Endodermal cell (in vitro differentiated cells): ENCODE data around the gene ARMH3. TPM values are rescaled to one million over a fixed set of nuclear protein-coding genes. Genes with fewer than 3 reads are reported as not detected.

ENCODE experiments used
- DNase-seq: peaks from one replicate; pipeline ENCODE4 v3.0.0-alpha.2; 2017
- H3K27ac ChIP-seq: 2 replicates; pipeline ENCODE4 v1.5.1; 2013; ENCODE audit warnings: mild to moderate bottlenecking, low read depth, low read length, moderate library complexity
- H3K27me3 ChIP-seq: 2 replicates; pipeline ENCODE4 v1.6.1; 2013; ENCODE audit warnings: mild to moderate bottlenecking, low read length, moderate library complexity; ENCODE audit not compliant: insufficient read depth, control insufficient read depth, poor library complexity, severe bottlenecking
- H3K36me3 ChIP-seq: 2 replicates; pipeline ENCODE4 v1.7.0; 2013; ENCODE audit warnings: mild to moderate bottlenecking, low read length, moderate library complexity; ENCODE audit not compliant: control insufficient read depth, insufficient read depth
- H3K4me1 ChIP-seq: one replicate; pipeline ENCODE4 v1.7.0; 2013; ENCODE audit warnings: low read length; ENCODE audit not compliant: control insufficient read depth, insufficient read depth
- H3K4me3 ChIP-seq: 2 replicates; pipeline ENCODE4 v1.5.1; 2013; ENCODE audit warnings: mild to moderate bottlenecking, low read length, moderate library complexity
- H3K9ac ChIP-seq: 2 replicates; pipeline ENCODE4 v1.6.1; 2013; ENCODE audit warnings: mild to moderate bottlenecking, low read length, moderate library complexity; ENCODE audit not compliant: poor library complexity, severe bottlenecking; ENCODE audit errors: extremely low read depth
- H3K9me3 ChIP-seq: 2 replicates; pipeline ENCODE4 v1.6.1; 2013; ENCODE audit warnings: mild to moderate bottlenecking, low read length, moderate library complexity; ENCODE audit not compliant: control insufficient read depth
- H3K27ac Mint-ChIP-seq: 2 replicates; pipeline ENCODE4 v1.8.0; 2020; ENCODE audit warnings: mixed read lengths
- H3K27me3 Mint-ChIP-seq: 2 replicates; pipeline ENCODE4 v1.8.0; 2021; ENCODE audit warnings: mild to moderate bottlenecking, mixed read lengths; ENCODE audit not compliant: insufficient read depth
- H3K36me3 Mint-ChIP-seq: 2 replicates; pipeline ENCODE4 v1.8.0; 2020; ENCODE audit warnings: low read depth, mixed read lengths
- H3K4me1 Mint-ChIP-seq: 2 replicates; pipeline ENCODE4 v1.8.0; 2020; ENCODE audit warnings: mixed read lengths
- H3K4me3 Mint-ChIP-seq: 2 replicates; pipeline ENCODE4 v1.8.0; 2020; ENCODE audit warnings: mild to moderate bottlenecking, moderate library complexity, mixed read lengths
- H3K9me3 Mint-ChIP-seq: 2 replicates; pipeline ENCODE4 v1.8.0; 2020; ENCODE audit warnings: mild to moderate bottlenecking, mixed read lengths
- CTCF ChIP-seq: fragments of 200-600 bp; sonication (generic); conservative IDR thresholded peaks from 2 replicates; pipeline ENCODE4 v1.5.0; 2021; ENCODE audit warnings: antibody characterized with exemption, mild to moderate bottlenecking
- WGBS, 2 experiments: methylation state at CpG; one replicate each; pipeline versions ENCODE4 v1.1.5 to v1.1.7; 2013; ENCODE audit warnings: missing lambda C conversion rate in 2 of 2, mixed read lengths in 1 of 2; ENCODE audit not compliant: insufficient coverage in 1 of 2, insufficient read length in 1 of 2; 5-methylcytosine and 5-hydroxymethylcytosine counted together
- total RNA-seq, 2 donors: library from RNA; stranded (reverse); fragmentation: NEBNext Ultra II Directional in 1 of 2; extraction: Animal tissue kit (Norgen Biotek cat#: 25700) in 1 of 2; gene quantifications; 2 replicates in 1 of 2; 3 replicates in 1 of 2; pipeline ENCODE4 v1.2.1, GENCODE V29; 2021

The ARMH3 gene
- total RNA-seq, 2 donors from 2014 or later, result 18.0 to 19.7 TPM

GRCh38 chr10:101816913-101817336, 239.0 kb downstream of the ARMH3 start:
- no peaks in the 10 kb centered on the region for H3K9me3 ChIP-seq
- peak overlapping the region; percentile 96 for H3K4me3 ChIP-seq
- no peak overlapping the region for H3K27ac ChIP-seq
- H3K36me3 ChIP-seq, result peaks cover 17% of the 10 kb centered on the region
- WGBS, 2 experiments, result 0 to 2% methylated on average over 14 of the region's 14 CpGs
- Mint-ChIP-seq H3K4me3 (peak overlapping the region; percentile 96), H3K36me3 (peaks cover 16% of the 10 kb centered on the region), H3K4me1 (peaks cover 19% of the 10 kb centered on the region), H3K9me3 (no peaks in the 10 kb centered on the region), H3K27me3 (no peaks in the 10 kb centered on the region), H3K27ac (peak overlapping the region; percentile 99)
- H3K4me1 ChIP-seq, result no peaks in the 10 kb centered on the region
- no peak for DNase-seq
- H3K9ac ChIP-seq, result peak overlapping the region; percentile 99
- TF ChIP-seq CTCF, result no peak
- H3K27me3 ChIP-seq, result no peaks in the 10 kb centered on the region

GRCh38 chr10:101816376-101816775, 239.6 kb downstream of the ARMH3 start:
- peak overlapping the region; percentile 62 for H3K27ac Mint-ChIP-seq
- H3K4me3 Mint-ChIP-seq, result peak overlapping the region; percentile 96
- H3K9me3 Mint-ChIP-seq, result no peaks in the 10 kb centered on the region
- no peaks in the 10 kb centered on the region for H3K27me3 ChIP-seq
- H3K4me3 ChIP-seq, result peak overlapping the region; percentile 96
- H3K9me3 ChIP-seq, result no peaks in the 10 kb centered on the region
- no peaks in the 10 kb centered on the region for H3K4me1 ChIP-seq
- H3K36me3 Mint-ChIP-seq, result peaks cover 20% of the 10 kb centered on the region
- H3K27me3 Mint-ChIP-seq, result no peaks in the 10 kb centered on the region
- TF ChIP-seq CTCF, result no peak
- H3K9ac ChIP-seq, result peak overlapping the region; percentile 99
- peaks cover 23% of the 10 kb centered on the region for H3K36me3 ChIP-seq
- no peak overlapping the region for H3K27ac ChIP-seq
- DNase-seq, result no peak
- 0 to 1% methylated on average over 4 to 5 of the region's 5 CpGs for WGBS, 2 experiments
- H3K4me1 Mint-ChIP-seq, result peaks cover 19% of the 10 kb centered on the region

- H3K4me1 Mint-ChIP-seq, result peaks cover 19% of the 10 kb centered on the region
- Histone ChIP-seq H3K27me3 (no peaks in the 10 kb centered on the region), H3K36me3 (peaks cover 41% of the 10 kb centered on the region), H3K9me3 (no peaks in the 10 kb centered on the region), H3K4me3 (peak overlapping the region; percentile 96), H3K4me1 (no peaks in the 10 kb centered on the region), H3K9ac (no peak overlapping the region), H3K27ac (no peak overlapping the region)
- TF ChIP-seq CTCF, result no peak
- peaks cover 34% of the 10 kb centered on the region for H3K36me3 Mint-ChIP-seq
- WGBS, 2 experiments, result 88% methylated on average over 6 to 8 of the region's 8 CpGs
- DNase-seq, result no peak
- peak overlapping the region; percentile 96 for H3K4me3 Mint-ChIP-seq
- H3K9me3 Mint-ChIP-seq, result no peaks in the 10 kb centered on the region
- H3K27ac Mint-ChIP-seq, result peak overlapping the region; percentile 89
- no peaks in the 10 kb centered on the region for H3K27me3 Mint-ChIP-seq
Measured at GRCh38 chr10:101814466-101815071, 241.4 kb downstream of the ARMH3 start.
